HG03196 (cell line): Measurements from ENCODE around the gene ERGIC2.
"Not testable (repeated sequence)": the region's sequence is repeated elsewhere in the genome, so short reads cannot be mapped to it uniquely, and the experiment has no call there.

Experiments used
- ATAC-seq: cut with Tn5 transposase; IDR thresholded peaks from one replicate; pipeline ENCODE4 v1.9.1; 2021; ENCODE audit not compliant: unreplicated experiment

Gene ERGIC2

DNA sequence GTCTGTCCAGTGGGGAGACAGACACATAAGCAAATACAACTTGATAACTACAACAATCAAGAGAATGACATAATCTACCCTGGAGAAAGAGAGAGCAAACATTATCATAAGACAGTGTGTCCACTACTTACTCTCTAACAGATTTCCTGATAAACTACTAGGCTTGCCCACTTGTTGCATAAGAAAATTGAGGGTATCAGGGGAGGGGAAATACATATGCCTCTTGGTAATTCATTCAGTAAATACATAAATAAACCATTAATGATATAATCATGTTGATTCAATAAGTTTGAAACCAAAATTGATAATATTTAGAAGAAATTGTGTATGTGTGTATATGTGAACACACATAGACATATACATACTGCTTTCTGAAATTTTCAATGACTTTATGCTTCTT is 76.6 kb downstream of the ERGIC2 start:
- no peak for ATAC-seq

DNA sequence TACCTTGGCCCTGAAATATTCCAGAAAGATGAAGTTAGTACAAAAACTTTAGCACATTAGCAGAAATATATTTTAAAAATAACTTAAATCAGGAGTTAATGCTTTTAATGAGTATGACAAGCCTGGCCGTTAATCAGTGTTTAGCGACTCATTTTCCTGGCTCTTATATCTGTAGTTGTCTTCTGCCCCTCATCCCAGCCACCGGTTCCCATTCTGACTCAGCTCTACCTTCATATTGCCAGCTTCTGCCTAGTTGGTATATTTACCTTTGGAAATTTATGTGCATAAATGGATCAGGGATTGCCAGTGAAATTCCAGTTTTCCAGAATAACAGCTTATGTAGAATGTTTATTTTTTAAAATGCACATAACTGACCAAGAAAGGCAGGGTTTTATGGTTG is 79.9 kb downstream of the ERGIC2 start:
- ATAC-seq, result no peak

DNA sequence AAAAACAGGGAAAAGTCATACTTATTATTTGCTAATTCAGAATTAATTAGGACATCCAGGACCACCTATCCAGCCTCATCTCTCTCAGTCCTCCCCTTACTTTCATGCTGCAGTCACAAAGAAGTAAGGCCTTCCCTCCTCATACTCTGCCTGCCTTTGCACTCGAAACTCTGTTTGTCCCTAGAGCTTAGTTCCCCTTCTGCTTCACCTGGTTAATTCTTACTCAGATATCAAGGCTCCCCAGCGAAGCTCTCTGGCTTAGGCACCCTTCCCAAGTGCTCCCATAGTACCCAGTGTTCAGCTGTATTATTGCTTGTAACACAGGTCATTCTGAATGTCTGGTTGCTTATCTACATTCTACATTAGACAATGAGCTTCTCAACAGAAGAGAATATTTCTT is 81.3 kb downstream of the ERGIC2 start:
- no peak for ATAC-seq

DNA sequence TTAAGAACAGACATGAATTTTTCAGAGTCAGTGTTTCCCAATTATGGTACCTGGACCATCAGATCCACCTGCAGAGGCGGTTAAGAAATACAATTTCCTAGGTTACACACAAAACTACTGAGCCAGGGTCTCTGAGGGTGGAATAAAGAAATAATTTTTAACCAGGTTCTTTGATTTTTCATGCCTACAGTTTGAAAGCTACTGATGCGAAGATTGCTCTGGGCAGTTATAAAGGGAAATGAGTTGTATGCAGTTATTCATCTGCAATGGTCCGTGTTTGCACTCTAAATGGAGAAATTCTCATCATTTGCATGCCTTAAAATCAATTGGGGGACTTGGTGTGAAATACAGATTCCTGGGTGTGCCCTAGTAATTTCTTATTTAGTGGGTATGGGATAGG is 89.7 kb downstream of the ERGIC2 start:
- ATAC-seq, result no peak

DNA sequence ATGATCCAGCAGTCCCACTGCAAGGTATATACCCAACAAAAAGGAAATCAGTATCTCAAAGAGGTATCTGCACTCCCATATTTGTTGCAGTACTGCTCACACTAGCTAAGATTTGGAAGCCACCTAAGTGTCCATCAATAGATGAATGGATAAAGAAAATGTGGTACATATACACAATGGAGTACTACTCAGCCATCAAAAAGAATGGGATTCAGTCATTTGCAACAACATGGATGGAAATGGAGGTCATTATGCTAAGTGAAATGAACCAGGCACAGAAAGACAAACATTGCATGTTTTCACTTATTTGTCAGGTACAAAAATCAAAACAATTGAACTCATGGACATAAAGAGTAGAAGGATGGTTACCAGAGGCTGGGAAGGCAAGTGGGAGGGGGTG is 90.5 kb downstream of the ERGIC2 start:
- not testable (repeated sequence) for ATAC-seq

DNA sequence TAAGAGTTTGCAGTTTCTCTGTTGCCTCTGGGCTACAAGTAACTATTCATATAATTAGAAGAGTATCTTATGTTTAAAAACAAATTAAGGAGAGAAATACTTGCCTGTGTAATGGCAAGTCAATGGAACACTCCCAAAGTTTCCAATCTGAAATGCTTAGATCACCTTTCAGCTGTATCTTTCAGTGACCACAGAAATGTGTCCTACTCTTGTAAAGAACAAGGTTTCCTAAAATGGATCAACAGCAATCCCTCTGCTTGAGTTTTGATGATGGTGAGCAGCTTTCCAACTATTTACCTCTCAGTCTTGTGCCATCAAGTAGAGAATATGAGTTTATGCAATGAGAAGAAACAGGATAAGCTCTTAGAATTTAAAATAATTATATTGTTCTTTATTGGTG is 92.9 kb downstream of the ERGIC2 start:
- ATAC-seq, result no peak

DNA sequence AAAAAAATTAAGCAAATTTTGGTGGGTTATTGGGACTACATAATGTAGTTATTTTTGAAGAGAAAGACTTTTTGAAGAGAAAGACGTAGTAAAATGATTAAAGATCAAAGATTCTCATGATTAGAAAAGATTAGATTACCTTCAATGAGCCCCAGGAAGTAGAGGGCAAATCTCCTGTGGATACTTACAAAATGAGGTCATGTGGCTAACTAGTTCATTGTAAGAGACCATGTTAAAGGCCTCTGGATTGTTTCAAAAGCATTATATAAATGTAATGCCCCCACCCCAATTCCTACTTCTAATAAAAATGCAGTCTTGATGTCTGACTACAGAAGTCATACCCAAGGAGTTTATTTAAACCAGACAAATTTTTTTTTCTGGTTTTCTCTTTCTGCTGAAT is 93.3 kb downstream of the ERGIC2 start:
- no peak for ATAC-seq
